Fibroblast of villous mesenchyme (primary cell): ENCODE data around the gene DENND1C. TPM values are rescaled to one million over a fixed set of nuclear protein-coding genes. Genes with fewer than 3 reads are reported as not detected.

Source experiments
- DNase-seq: peaks from one replicate; pipeline ENCODE4 v3.0.0-alpha.2; 2010; ENCODE audit warnings: low read depth
- H3K4me3 ChIP-seq: 2 replicates; pipeline ENCODE4 v1.5.1; 2011; ENCODE audit warnings: low read depth, mild to moderate bottlenecking, low read length
- total RNA-seq: library from RNA; depleted of rRNA; stranded (reverse); fragments of >200 nt; gene quantifications from 2 replicates; pipeline ENCODE4 v1.2.3, GENCODE V29; 2012
- TF ChIP-seq, protein P1 (sequence below): IDR thresholded peaks from 2 replicates; pipeline ENCODE4 v1.5.1; 2012; ENCODE audit warnings: low read depth, mild to moderate bottlenecking, low read length; ENCODE audit not compliant: insufficient read depth

DENND1C gene
- total RNA-seq, 1 donor: not detected

DNA sequence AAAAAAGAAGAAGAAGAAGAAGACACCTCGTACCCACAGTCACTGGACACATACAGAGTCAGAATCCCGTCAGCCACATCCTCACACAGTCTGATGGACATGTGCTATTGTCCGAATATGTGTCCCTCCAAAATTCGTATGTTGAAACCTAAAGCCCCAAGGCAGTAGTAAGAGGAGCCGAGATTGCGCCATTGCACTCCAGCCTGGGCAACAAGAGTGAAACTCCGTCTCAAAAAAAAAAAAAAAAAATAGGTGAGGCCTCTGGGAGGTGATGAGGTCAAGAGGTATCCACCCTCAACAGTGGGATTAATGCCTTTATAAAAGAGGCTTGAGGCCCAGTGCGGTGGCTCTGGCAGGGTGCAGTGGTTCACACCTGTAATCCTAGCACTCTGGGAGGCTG, 2.6 kb upstream of the DENND1C start:
- H3K4me3 ChIP-seq: no peak overlapping the region
- TF ChIP-seq, protein P1, sequence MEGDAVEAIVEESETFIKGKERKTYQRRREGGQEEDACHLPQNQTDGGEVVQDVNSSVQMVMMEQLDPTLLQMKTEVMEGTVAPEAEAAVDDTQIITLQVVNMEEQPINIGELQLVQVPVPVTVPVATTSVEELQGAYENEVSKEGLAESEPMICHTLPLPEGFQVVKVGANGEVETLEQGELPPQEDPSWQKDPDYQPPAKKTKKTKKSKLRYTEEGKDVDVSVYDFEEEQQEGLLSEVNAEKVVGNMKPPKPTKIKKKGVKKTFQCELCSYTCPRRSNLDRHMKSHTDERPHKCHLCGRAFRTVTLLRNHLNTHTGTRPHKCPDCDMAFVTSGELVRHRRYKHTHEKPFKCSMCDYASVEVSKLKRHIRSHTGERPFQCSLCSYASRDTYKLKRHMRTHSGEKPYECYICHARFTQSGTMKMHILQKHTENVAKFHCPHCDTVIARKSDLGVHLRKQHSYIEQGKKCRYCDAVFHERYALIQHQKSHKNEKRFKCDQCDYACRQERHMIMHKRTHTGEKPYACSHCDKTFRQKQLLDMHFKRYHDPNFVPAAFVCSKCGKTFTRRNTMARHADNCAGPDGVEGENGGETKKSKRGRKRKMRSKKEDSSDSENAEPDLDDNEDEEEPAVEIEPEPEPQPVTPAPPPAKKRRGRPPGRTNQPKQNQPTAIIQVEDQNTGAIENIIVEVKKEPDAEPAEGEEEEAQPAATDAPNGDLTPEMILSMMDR: no peak
- DNase-seq: no peak

DNA sequence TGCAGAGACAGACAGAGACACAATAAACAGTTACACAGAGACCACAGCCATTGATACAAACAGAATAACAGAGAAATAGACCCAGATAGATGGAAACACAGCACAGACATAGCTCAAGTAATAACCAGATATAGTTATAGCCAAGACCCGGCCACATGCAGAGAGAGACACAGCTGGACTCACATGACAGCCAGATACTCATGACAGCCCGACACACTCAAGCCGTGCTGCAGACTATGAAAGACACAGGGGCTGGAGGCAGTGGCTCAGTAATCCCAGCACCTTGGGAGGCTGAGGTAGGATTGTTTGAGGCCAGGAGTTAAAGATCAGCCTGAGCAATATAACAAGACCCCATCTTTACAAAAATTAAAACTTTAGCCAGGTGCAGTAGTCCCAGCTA, 1.6 kb upstream of the DENND1C start:
- H3K4me3 ChIP-seq: no peak overlapping the region
- no peak for DNase-seq
- TF ChIP-seq, protein P1: no peak

- TF ChIP-seq, protein P1: no peak
- no peak for DNase-seq
Observed at GRCh38 chr19:6482343-6482686, 728 bp upstream of the DENND1C start.

DNA sequence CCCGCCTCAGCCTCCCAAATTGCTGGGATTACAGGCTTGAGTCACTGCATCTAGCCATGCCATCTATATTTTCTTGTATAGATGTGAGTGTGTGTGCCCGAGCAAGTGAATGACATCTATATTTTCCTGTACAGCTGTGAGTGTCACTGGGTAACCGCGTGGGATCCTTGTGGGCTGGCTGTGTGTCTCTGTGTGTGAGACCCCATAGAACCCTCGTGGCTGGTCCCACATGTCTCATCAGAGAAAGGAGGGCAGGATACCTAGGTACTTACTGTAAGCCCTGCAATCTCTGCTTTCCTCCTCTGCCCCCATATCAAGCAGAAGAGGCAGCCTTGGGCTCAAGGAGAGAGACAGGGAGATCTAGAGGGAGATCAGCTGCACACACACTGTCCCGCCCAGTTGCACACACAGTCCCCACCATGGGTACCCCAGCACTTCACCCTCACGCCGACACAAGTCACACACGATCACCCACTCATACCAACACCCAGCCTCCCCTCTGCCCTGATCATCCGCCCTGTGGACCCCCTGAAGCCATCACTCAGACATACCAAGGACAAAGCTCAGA, 655 bp downstream of the DENND1C start:
- no peak for DNase-seq
- TF ChIP-seq, protein P1: no peak
- H3K4me3 ChIP-seq: no peak overlapping the region

More at GRCh38 chr19:6482343-6482686, 728 bp upstream of the DENND1C start:
- H3K4me3 ChIP-seq: no peak overlapping the region

DNA sequence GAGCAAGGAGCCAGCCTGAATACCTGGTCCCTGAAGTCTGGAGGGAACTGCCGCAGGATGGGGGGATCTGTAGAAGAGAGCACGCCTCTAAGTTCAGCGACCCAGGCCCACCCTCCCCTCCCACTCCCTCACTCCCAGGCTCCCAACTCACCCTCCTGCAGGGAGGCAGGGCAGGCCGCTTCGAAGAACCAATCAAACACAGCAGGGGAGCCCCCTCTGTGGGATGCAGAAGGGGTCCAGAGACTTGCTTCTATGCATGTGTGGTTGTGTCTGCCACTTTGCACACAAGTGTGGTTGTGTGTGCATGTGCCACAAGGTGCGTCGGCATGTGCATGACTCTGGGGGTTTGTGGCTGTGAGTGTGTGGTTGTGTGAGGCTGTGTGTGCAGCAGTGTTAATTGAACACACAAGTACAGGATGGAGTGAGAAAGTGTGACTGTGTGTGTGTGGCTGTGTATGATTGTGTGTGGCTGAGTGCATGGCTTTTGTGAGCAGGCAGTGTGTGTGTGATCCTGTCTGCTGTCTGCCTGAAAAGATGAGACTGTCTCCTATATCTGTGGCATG, 1.7 kb downstream of the DENND1C start:
- no peak overlapping the region for H3K4me3 ChIP-seq
- TF ChIP-seq, protein P1: no peak
- no peak for DNase-seq

GRCh38 chr19:6478815-6479214, 2.8 kb downstream of the DENND1C start:
- TF ChIP-seq, protein P1: no peak
- DNase-seq: no peak
- H3K4me3 ChIP-seq: no peak overlapping the region
